Measurements from ENCODE around the gene ARHGEF39. TPM values are rescaled to one million over a fixed set of nuclear protein-coding genes. Genes with fewer than 3 reads are reported as not detected.
A peak's percentile ranks its signal among the peaks of the same experiment; 100 is the strongest.

ARHGEF39 gene, protein sequence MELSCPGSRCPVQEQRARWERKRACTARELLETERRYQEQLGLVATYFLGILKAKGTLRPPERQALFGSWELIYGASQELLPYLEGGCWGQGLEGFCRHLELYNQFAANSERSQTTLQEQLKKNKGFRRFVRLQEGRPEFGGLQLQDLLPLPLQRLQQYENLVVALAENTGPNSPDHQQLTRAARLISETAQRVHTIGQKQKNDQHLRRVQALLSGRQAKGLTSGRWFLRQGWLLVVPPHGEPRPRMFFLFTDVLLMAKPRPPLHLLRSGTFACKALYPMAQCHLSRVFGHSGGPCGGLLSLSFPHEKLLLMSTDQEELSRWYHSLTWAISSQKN
- polyA plus RNA-seq (ENCODE audit: insufficient read length) = 5.6 TPM

DNA sequence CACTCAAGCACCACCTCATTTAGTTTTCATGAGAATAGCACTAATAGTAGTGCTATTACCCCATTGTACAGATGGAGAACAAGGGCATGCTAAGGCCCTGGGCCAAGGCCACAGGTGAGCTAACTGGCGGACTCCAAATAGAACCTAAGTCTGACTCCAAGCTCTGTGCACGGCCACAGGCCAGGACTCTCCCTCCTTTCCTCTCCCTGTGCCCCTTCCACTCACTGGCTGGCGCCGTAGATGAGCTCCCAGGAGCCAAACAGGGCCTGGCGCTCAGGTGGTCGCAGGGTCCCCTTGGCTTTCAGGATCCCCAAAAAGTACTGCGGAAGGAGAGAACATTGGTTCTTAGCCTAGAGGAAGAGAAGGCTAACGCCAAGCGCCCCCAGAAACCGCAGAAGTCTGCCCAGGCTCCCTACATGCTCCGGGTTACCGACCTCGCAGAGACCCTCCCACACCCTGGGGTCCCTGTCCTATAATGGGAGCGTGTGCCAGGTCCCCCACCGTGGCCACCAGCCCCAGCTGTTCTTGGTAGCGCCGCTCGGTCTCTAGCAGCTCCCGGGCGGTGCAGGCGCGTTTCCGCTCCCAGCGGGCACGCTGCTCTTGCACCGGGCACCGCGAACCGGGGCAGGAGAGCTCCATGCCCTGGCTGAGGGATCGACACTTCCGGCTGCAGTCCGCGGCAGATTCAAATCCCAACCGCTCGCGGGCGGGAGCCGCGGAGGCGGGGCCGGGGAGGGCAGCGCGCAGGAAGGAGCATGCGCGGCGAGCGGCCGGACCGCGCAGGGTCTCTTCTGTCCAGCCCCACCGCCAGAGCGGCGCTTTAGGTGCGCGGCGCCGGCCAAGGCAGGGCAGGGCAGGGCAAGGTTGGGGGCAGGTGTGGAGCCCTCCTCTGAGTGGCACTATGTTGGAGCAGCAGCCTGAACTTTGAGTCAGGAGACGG lies at the start of gene ARHGEF39:
TSS of gene ARHGEF39 (minus strand) at position 665 of the 940 bp plus-strand sequence. CDS start at position 639, 26 bp downstream.
- peak; percentile 83 for DNase-seq

DNA sequence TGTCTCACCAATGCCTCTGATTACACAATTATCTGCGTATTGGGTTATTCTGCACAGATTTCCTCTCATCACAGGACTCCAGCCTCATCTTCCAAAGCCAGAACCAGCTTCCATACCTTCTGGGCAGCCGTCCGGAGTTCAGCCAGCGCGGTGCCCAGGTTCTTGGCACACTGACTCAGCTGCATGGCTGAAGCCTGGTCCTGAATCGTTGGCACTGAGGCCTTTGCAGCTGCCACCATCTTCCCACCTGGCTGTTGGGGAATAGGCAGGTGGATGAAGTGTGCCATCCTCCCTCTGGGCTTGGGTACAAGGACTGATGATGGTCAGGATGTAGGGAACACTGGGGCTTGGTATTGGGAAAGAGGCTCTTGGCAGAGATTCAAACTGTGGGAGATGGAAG lies 49.1 kb upstream of the ARHGEF39 start:
- DNase-seq = no peak

DNA sequence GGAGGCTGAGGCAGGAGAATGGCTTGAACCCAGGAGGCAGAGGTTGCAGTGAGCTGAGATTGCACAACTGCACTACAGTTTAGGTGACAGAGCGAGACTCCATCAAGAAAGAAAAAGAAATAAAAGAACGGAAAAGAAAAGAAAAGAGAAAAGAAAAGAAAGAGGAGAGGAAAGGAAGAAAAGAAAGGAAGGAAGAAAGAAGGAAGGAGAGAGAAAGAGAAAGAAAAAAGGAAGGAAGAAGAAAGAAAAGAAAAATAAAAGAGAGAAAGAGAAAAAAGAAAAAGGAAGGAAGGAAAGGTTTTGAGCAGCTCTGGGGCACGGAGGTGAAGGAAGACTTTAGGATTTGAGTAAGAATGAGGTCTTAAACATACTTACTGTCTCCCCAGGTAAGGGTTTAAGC lies 48.6 kb upstream of the ARHGEF39 start:
- DNase-seq = no peak

DNA sequence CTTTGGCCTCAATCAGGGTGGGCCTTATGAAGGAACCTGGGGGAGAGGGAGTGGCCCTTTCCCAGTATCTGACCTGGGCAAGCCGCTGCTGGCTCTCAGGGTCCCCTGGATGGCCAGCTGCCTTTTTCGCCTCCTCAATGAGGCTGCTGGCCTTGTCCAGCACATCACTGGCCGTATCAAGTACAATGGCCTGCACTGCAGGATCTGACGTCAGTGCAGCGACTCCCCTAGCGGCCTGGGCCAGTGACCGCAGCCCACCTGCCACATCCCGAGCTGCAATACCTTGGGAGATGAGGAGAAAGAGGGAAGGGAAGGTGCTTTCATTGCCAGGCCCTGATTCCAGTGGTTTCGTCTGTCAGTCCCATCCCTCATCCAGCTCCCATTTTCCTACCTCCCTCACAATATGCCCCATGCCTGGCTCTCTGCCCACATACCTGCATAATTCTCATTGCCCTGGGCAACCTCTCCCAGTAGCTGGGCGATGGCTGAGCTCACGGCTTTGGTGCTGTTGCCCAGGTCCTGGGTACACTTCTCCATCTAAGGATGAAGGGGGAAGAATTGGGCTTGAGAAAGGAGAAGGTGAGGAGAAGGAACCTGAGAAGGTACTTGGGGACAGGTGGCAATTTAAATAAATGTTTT lies 47.9 kb upstream of the ARHGEF39 start:
- no peak for DNase-seq

GRCh38 chr9:35711501-35712428 lies 46.8 kb upstream of the ARHGEF39 start:
- DNase-seq = no peak

- no peak for DNase-seq
Measured at GRCh38 chr9:35710818-35711500, 46.0 kb upstream of the ARHGEF39 start.

DNA sequence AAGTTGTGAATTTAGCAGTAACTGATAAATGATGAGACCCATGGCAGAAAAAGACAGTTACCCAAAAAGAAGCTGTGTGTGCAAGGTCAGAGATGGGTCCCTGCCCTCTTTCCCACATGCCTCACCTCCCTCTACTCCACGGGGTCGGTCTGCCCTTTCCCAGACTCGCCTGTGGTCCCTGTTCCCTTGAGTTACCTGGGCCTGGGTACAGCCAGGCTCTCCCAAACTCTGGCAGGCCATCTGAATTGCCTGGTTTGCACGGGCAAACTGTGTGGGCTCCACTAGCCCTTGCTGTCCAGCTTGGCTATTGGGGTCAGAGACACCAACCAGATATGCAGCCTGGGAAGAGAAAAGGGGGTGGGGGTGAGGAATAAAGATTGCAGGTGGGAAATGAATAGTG lies 43.2 kb upstream of the ARHGEF39 start:
- DNase-seq = no peak

DNA sequence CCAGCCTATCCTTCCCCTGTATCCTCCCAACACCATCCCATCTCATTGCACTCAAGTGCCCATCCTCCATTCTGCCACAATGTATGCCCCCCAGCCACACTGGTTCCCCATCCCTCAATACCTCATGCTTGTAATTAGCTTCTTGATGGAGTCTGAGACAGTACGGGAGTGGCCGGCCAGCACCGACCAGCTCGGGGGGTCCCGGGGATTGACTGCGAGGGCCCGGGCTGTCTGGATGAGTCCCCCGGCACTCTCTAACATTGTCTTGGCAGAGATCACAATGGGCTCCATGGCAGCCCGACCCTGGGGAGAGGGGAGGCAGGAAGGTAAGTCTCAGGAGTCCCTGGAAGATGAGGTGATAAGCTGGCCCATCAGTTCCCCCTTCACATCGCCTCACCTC lies 42.0 kb upstream of the ARHGEF39 start:
- no peak for DNase-seq

DNA sequence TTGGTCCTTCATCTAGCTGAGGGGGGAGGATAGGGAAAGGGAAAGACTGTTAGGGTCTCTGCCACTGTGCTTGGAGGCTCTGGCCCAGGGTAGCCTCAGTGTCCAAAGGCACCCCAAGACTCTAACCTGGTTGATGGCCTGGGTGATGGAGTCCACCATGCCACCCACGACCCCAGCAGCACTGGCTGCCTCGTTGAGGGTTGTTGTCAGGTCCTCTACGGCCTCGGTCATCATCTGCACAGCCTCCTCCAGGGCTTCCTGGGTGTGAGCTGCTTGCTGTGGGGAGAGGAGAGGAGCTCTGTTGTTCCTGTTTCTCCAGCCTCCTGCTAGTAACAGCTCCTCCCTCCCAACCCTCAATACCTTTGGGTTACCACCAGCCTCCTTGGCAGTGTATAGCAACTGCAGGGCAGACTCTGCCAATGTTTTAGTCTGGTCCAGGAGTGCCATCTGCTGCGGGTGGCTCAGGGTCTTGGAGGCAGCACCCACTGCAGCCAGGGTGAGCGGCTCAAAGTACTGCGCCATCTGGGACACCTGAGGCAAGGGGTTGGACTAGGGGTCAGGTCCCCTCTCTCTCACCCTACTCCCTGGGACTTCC lies 40.9 kb upstream of the ARHGEF39 start:
- no peak for DNase-seq

- no peak for DNase-seq
Measured at GRCh38 chr9:35705372-35705771, 40.4 kb upstream of the ARHGEF39 start.

GRCh38 chr9:35703906-35704672 lies 39.1 kb upstream of the ARHGEF39 start:
- no peak for DNase-seq

DNA sequence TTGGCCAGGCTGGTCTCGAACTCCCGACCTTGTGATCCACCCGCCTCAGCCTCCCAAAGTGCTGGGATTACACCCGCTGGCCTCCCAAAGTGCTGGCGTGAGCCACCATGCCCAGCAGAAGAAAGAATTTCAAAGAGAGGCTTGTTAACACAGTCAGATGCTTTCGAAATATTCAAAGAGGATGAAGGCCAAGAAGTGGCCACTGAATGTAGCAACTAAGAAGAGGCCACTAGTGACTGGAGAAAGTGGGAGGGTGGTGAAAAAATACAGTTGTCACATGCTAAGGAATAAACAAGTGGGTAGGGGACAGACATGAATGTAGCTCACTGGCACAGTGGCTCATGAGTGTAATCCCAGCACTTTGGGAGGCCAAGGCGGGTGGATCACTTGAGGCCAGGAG lies 37.7 kb upstream of the ARHGEF39 start:
- no peak for DNase-seq

DNA sequence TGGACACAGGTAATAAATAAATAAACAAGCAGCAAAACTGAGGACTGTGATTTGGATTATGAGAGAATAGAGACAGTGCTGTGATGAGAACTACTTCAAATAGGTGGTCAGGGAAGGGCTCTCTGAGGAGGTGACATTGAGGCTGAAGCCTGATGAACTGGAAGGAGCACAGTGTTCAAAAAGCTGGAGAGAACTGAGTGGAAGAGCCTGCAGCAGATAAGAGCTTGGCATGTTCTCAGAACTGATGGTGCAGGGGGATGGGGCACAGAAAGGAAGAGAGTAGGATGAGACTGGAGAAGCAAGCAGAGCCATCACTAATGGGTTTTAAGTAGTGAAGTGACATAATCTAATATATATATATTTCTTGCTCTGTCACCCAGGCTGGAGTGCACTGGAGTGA lies 35.9 kb upstream of the ARHGEF39 start:
- no peak for DNase-seq

- no peak for DNase-seq
Measured at GRCh38 chr9:35700031-35700430, 35.0 kb upstream of the ARHGEF39 start.

DNA sequence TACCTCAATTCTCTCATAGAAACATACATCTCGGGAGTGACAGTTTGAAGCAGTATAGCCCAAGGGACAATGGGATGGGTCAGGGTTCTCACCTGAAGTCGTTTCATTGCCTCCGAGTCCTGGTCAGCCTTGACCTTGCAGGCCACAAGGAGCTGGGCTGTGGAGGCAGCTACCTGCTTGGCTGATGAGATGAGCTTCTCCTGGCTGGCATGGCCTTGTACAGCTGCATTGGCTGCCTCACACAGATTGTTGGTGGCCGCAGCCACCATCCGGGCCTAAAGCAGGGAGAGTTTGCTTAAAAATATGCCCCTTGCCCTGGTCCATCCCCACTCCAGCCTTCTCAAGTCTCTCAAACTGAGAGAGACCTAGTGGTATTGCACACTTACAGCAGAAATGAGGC lies 33.2 kb upstream of the ARHGEF39 start:
- no peak for DNase-seq

DNA sequence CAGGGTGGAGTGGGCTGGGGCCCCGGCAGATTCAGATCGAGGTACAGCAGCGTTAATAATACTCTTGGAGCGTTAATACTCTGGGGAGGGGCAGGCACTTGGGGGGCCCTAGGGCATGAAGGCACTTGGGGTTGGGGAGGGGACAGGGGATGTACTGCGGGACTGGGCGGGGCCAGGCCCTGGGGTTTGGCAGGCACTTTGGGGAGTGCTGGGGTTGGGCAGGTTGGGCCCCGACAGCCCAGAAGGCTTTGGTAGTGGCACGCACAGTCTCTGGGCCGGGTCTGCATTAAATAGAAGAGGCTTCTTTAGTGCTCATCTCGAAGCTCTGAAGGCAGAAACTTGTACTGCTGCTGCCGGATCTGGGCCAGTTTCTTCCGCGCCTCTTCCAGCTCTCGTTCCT lies 32.5 kb upstream of the ARHGEF39 start:
- no peak for DNase-seq

DNA sequence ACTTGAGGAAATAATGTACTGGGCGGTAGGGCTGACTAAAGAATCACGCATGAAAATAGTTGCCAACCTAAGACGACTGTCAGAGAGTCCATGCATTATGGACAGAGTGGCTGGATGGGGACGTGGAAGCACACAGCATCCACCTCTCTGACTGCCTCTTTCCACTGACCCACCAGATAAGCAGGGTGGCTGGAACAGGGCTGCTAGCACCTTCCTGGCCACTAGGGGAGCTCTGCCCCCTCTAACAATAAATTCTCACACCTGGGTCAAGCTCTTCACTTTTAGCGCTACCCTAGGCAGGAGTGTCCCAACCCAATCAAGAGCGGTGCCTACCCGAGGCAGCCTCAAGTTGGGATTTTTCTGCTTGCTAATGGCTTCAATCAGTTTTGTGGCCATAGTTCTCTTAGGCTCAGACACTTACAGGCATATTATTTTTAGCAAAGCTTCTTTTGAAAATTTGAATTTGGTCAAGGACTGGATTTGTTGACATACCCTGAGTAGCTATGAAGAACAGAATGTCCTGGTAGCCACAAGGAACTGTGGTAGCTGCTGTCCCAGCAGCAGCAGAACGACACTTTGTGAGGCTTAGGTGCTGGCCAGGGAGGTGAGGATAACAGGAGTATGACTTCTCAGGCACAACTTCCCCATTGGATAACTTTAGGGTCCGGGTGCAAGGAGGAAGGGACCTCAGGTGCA lies 31.7 kb upstream of the ARHGEF39 start:
- DNase-seq = no peak

GRCh38 chr9:35695943-35696401 lies 31.0 kb upstream of the ARHGEF39 start:
- DNase-seq = no peak

- no peak for DNase-seq
Measured at GRCh38 chr9:35691757-35692301, 26.8 kb upstream of the ARHGEF39 start.
